Urinary bladder (tissue), 4 donors: ENCODE data around the gene C1orf116. TPM values are rescaled to one million over a fixed set of nuclear protein-coding genes. Genes with fewer than 3 reads are reported as not detected.

Experiments used
- DNase-seq: peaks from one replicate; pipeline ENCODE4 v3.0.0-alpha.2; 2015; ENCODE audit errors: extremely low spot score
- H3K27ac ChIP-seq: one replicate; pipeline ENCODE4 v1.5.1; 2013; ENCODE audit warnings: low read depth, mild to moderate bottlenecking, moderate library complexity
- H3K36me3 ChIP-seq: one replicate; pipeline ENCODE4 v1.6.1; 2013; ENCODE audit warnings: mild to moderate bottlenecking, moderate library complexity; ENCODE audit not compliant: insufficient read depth
- H3K4me1 ChIP-seq: one replicate; pipeline ENCODE4 v1.6.1; 2013; ENCODE audit warnings: mild to moderate bottlenecking, moderate library complexity; ENCODE audit not compliant: insufficient read depth
- H3K4me3 ChIP-seq: one replicate; pipeline ENCODE4 v1.5.1; 2013; ENCODE audit warnings: low read depth, low read length
- WGBS: extraction: QIAGEN DNeasy Blood & Tissue Kit; methylation state at CpG from one replicate; pipeline ENCODE4 v1.1.7; 2013; 5-methylcytosine and 5-hydroxymethylcytosine counted together
- polyA plus RNA-seq: library from polyadenylated mRNA; stranded (reverse); fragments of 200-250 nt; gene quantifications from one replicate; pipeline ENCODE4 v1.2.3, GENCODE V29; 2013
- total RNA-seq: library from RNA; depleted of rRNA; stranded (reverse); fragments of >200 nt; gene quantifications from one replicate; pipeline ENCODE4 v1.2.3, GENCODE V29; 2014
- donor health status: healthy with polysubstance abuse.
- donor health status: healthy.

C1orf116 gene
- total and polyA plus RNA-seq, 2 donors, result 2.7 to 6.2 TPM

- no peak overlapping the region for H3K27ac ChIP-seq
- no peaks in the 10 kb centered on the region for H3K36me3 ChIP-seq
- H3K4me3 ChIP-seq, result no peak overlapping the region
- WGBS, result 95% methylated on average over 5 of the region's 5 CpGs
- DNase-seq, result no peak
- no peaks in the 10 kb centered on the region for H3K4me1 ChIP-seq
These were observed 37.4 kb upstream of the C1orf116 start for GRCh38 chr1:207069858-207070506.

- H3K4me3 ChIP-seq, result no peak overlapping the region
- H3K36me3 ChIP-seq, result no peaks in the 10 kb centered on the region
- no peak for DNase-seq
- WGBS, result 85% methylated on average over 3 of the region's 3 CpGs
- no peak overlapping the region for H3K27ac ChIP-seq
- H3K4me1 ChIP-seq, result no peaks in the 10 kb centered on the region
These were observed 36.5 kb upstream of the C1orf116 start for GRCh38 chr1:207069061-207069460.

GRCh38 chr1:207067665-207068064 lies 35.1 kb upstream of the C1orf116 start:
- Histone ChIP-seq H3K27ac (no peak overlapping the region), H3K4me3 (no peak overlapping the region), H3K4me1 (no peaks in the 10 kb centered on the region), H3K36me3 (no peaks in the 10 kb centered on the region)
- 79% methylated on average over 5 of the region's 5 CpGs for WGBS
- DNase-seq, result no peak

- WGBS, result 57% methylated on average over 3 of the region's 3 CpGs
- DNase-seq, result no peak
- Histone ChIP-seq H3K36me3 (no peaks in the 10 kb centered on the region), H3K4me3 (no peak overlapping the region), H3K4me1 (no peaks in the 10 kb centered on the region), H3K27ac (no peak overlapping the region)
These were observed 34.6 kb upstream of the C1orf116 start for GRCh38 chr1:207067185-207067584.

- Histone ChIP-seq H3K27ac (no peak overlapping the region), H3K36me3 (peaks cover 2% of the 10 kb centered on the region), H3K4me1 (no peaks in the 10 kb centered on the region), H3K4me3 (no peak overlapping the region)
- WGBS, result 88% methylated on average over 8 of the region's 8 CpGs
- no peak for DNase-seq
These were observed 32.0 kb upstream of the C1orf116 start for GRCh38 chr1:207064561-207064960.

- Histone ChIP-seq H3K4me1 (no peaks in the 10 kb centered on the region), H3K27ac (no peak overlapping the region), H3K4me3 (no peak overlapping the region), H3K36me3 (peaks cover 2% of the 10 kb centered on the region)
- no peak for DNase-seq
- 95% methylated on average over 5 of the region's 5 CpGs for WGBS
These were observed 30.5 kb upstream of the C1orf116 start for GRCh38 chr1:207063014-207063413.

- no peaks in the 10 kb centered on the region for H3K4me1 ChIP-seq
- 87% methylated on average over 1 of the region's 1 CpG for WGBS
- peaks cover 2% of the 10 kb centered on the region for H3K36me3 ChIP-seq
These were observed 29.5 kb upstream of the C1orf116 start for GRCh38 chr1:207062058-207062457.

GRCh38 chr1:207060596-207060995 lies 28.0 kb upstream of the C1orf116 start:
- Histone ChIP-seq H3K27ac (no peak overlapping the region), H3K4me3 (no peak overlapping the region), H3K36me3 (peaks cover 2% of the 10 kb centered on the region), H3K4me1 (no peaks in the 10 kb centered on the region)
- WGBS, result 76% methylated on average over 3 of the region's 3 CpGs
- DNase-seq, result no peak

More at GRCh38 chr1:207062058-207062457, 29.5 kb upstream of the C1orf116 start:
- Histone ChIP-seq H3K27ac (no peak overlapping the region), H3K4me3 (no peak overlapping the region)
- DNase-seq, result no peak

- no peak for DNase-seq
- Histone ChIP-seq H3K36me3 (peaks cover 2% of the 10 kb centered on the region), H3K27ac (no peak overlapping the region), H3K4me3 (no peak overlapping the region), H3K4me1 (no peaks in the 10 kb centered on the region)
- whole genome bisulfite sequencing, result 66% methylated on average over 4 of the region's 4 CpGs
These were observed 27.3 kb upstream of the C1orf116 start for GRCh38 chr1:207059881-207060280.

- peaks cover 2% of the 10 kb centered on the region for H3K36me3 ChIP-seq
- WGBS, result 73% methylated on average over 6 of the region's 6 CpGs
- H3K27ac ChIP-seq, result no peak overlapping the region
- H3K4me1 ChIP-seq, result no peaks in the 10 kb centered on the region
- no peak overlapping the region for H3K4me3 ChIP-seq
- DNase-seq, result no peak
These were observed 26.6 kb upstream of the C1orf116 start for GRCh38 chr1:207058878-207059867.

GRCh38 chr1:207058252-207058651 lies 25.7 kb upstream of the C1orf116 start:
- H3K27ac ChIP-seq, result no peak overlapping the region
- WGBS, result 83% methylated on average over 4 of the region's 4 CpGs
- H3K36me3 ChIP-seq, result peaks cover 2% of the 10 kb centered on the region
- H3K4me3 ChIP-seq, result no peak overlapping the region
- no peak for DNase-seq
- H3K4me1 ChIP-seq, result no peaks in the 10 kb centered on the region

- Histone ChIP-seq H3K4me1 (no peaks in the 10 kb centered on the region), H3K27ac (no peak overlapping the region), H3K36me3 (no peaks in the 10 kb centered on the region), H3K4me3 (no peak overlapping the region)
- no peak for DNase-seq
- 91% methylated on average over 6 of the region's 6 CpGs for WGBS
These were observed 24.1 kb upstream of the C1orf116 start for GRCh38 chr1:207056673-207057072.

- no peak for DNase-seq
- no peak overlapping the region for H3K4me3 ChIP-seq
- WGBS, result 80% methylated on average over 3 of the region's 3 CpGs
- H3K4me1 ChIP-seq, result no peaks in the 10 kb centered on the region
- H3K27ac ChIP-seq, result no peak overlapping the region
- no peaks in the 10 kb centered on the region for H3K36me3 ChIP-seq
These were observed 22.9 kb upstream of the C1orf116 start for GRCh38 chr1:207055386-207056001.
